ENCODE results near the gene DNAJB14. TPM values are rescaled to one million over a fixed set of nuclear protein-coding genes. Genes with fewer than 3 reads are reported as not detected.

DNAJB14 gene
- total RNA-seq, 1 experiment from 2014 or later = 18.9 TPM

GRCh38 chr4:99915449-99915848, 31.0 kb downstream of the DNAJB14 start:
- TF ChIP-seq CTCF (conservative IDR thresholded peaks at IDR 0.05; ENCODE audit: low read depth, low read length) (no peak), EZH2phosphoT487 (IDR thresholded peaks at IDR 0.05; ENCODE audit: borderline replicate concordance, low read length) (no peak), EZH2 (IDR thresholded peaks at IDR 0.05; ENCODE audit: low read length, unreplicated experiment) (no peak)
- Histone ChIP-seq H3K4me2 (ENCODE audit: low read length) (no peak overlapping the region), H3K27me3 (ENCODE audit: low read length) (no peaks in the 10 kb centered on the region), H2AFZ (ENCODE audit: low read length) (no peak overlapping the region), H3K9ac (ENCODE audit: low read length) (no peak overlapping the region), H3K9me2 (replicated peaks; ENCODE audit: low read length) (no peaks in the 10 kb centered on the region), H3K9me3 (ENCODE audit: low read length) (no peaks in the 10 kb centered on the region), H4K20me1 (ENCODE audit: low read length) (no peaks in the 10 kb centered on the region), H3F3A (ENCODE audit: low read length, unreplicated experiment) (no peaks in the 10 kb centered on the region), H3K4me1 (ENCODE audit: insufficient read depth, low read length) (no peaks in the 10 kb centered on the region), H3K36me3 (ENCODE audit: low read depth, low read length) (no peaks in the 10 kb centered on the region; the same call in 1 of the 2 replicates), H3K79me2 (ENCODE audit: low read length) (no peaks in the 10 kb centered on the region), H3K4me3 (ENCODE audit: low read length) (no peak overlapping the region), H3K27ac (ENCODE audit: low read length) (no peak overlapping the region)
- no TSS peak for BruUV-seq (replicated peaks)
- ATAC-seq (no peak), DNase-seq (no peak)
- ChIA-PET CTCF (no interaction called here), POLR2A (ENCODE audit: unreplicated experiment) (no interaction called here)
- intact Hi-C loops (cut with micrococcal nuclease) = no loop called here

GRCh38 chr4:99894998-99895397, 51.4 kb downstream of the DNAJB14 start:
- no peaks in the 10 kb centered on the region for H3K9me3 ChIP-seq (ENCODE audit: low read length)
- ChIA-PET POLR2A (ENCODE audit: unreplicated experiment) (interaction anchor here (0.6 to 0.9 kb wide), 3 partner anchors 68 to 331 kb away, joined by 3 read pairs; partner anchors contain the start of gene TRMT10A), CTCF (interaction anchor here (0.5 kb wide), 1 partner anchor 10 kb away, joined by 5 read pairs; no protein-coding TSS in a partner anchor)
- H3K79me2 ChIP-seq (ENCODE audit: low read length) = peaks cover 38% of the 10 kb centered on the region
- H2AFZ ChIP-seq (ENCODE audit: low read length) = peak overlapping the region; percentile 86
- no TSS peak for BruUV-seq (replicated peaks)
- intact Hi-C loops (cut with micrococcal nuclease) = loop anchor here (5.0 kb wide), 1 partner anchor 52 kb away; the partner anchor contains the start of gene DNAJB14
- no peaks in the 10 kb centered on the region for H3K9me2 ChIP-seq (replicated peaks; ENCODE audit: low read length)
- H3K4me2 ChIP-seq (ENCODE audit: low read length) = peak overlapping the region; percentile 94
- H3K4me3 ChIP-seq (ENCODE audit: low read length) = peak overlapping the region; percentile 68; the same call in 1 of the 2 replicates
- H3K27me3 ChIP-seq (ENCODE audit: low read length) = no peaks in the 10 kb centered on the region
- H3K27ac ChIP-seq (ENCODE audit: low read length) = no peak overlapping the region
- TF ChIP-seq EZH2 (IDR thresholded peaks at IDR 0.05; ENCODE audit: low read length, unreplicated experiment) = no peak
- TF ChIP-seq EZH2phosphoT487 (IDR thresholded peaks at IDR 0.05; ENCODE audit: borderline replicate concordance, low read length) = no peak
- TF ChIP-seq CTCF (conservative IDR thresholded peaks at IDR 0.05; ENCODE audit: low read depth, low read length) = no peak
- ATAC-seq (no peak), DNase-seq (no peak)
- peak overlapping the region; percentile 41; the same call in 1 of the 2 replicates for H3K9ac ChIP-seq (ENCODE audit: low read length)
- H3K4me1 ChIP-seq (ENCODE audit: insufficient read depth, low read length) = 0 out of 2 replicates have a peak, but pooled peaks cover 4% of the 10 kb centered on the region
- no peaks in the 10 kb centered on the region for H3K36me3 ChIP-seq (ENCODE audit: low read depth, low read length)
- H3F3A ChIP-seq (ENCODE audit: low read length, unreplicated experiment) = no peaks in the 10 kb centered on the region
- H4K20me1 ChIP-seq (ENCODE audit: low read length) = no peaks in the 10 kb centered on the region
